AG04450 (cell line): ENCODE results near the gene CIDEC. TPM values are rescaled to one million over a fixed set of nuclear protein-coding genes. Genes with fewer than 3 reads are reported as not detected.

Experiments used
- CTCF ChIA-PET: fragments of 300-600, 350-600 bp; formaldehyde crosslinking; extraction: SDS; loops from one replicate; lab custom pipeline; 2022; ENCODE audit warnings: antibody characterized with exemption, inconsistent platforms; lab: Charles Lee
- POLR2A ChIA-PET: fragments of 350-600 bp; formaldehyde crosslinking; extraction: SDS; loops from one replicate; lab custom pipeline; 2021; ENCODE audit warnings: antibody characterized with exemption, inconsistent platforms; lab: Yijun Ruan, JAX
- DNase-seq: peaks from one replicate; pipeline ENCODE4 v3.0.0-alpha.2; 2011; ENCODE audit warnings: low read depth, low spot score
- H3K27ac ChIP-seq: one replicate; pipeline ENCODE4 v1.5.1; 2012; ENCODE audit warnings: low read depth, low read length, control low read depth
- H3K27me3 ChIP-seq: one replicate; pipeline ENCODE4 v1.6.0; 2012; ENCODE audit warnings: low read length; ENCODE audit not compliant: control insufficient read depth, insufficient read depth
- H3K4me3 ChIP-seq: 2 replicates; pipeline ENCODE4 v1.5.1; 2011; ENCODE audit warnings: mild to moderate bottlenecking, low read depth, low read length, control low read depth
- H3K9me3 ChIP-seq: 2 replicates; pipeline ENCODE4 v1.5.1; 2012; ENCODE audit warnings: low read length; ENCODE audit not compliant: control insufficient read depth, insufficient read depth
- polyA plus RNA-seq: library from polyadenylated mRNA; depleted of rRNA; stranded (reverse); fragments of >200 nt; gene quantifications from 2 replicates; pipeline ENCODE4 v1.2.3, GENCODE V29; 2011
- TF ChIP-seq, protein P1 (sequence below): IDR thresholded peaks from 2 replicates; pipeline ENCODE4 v1.5.1; 2011; ENCODE audit warnings: low read depth, low read length, control low read depth, inconsistent platforms

Gene CIDEC
- polyA plus RNA-seq, 1 experiment = not detected

- Histone ChIP-seq H3K27me3 (no peaks in the 10 kb centered on the region), H3K9me3 (no peaks in the 10 kb centered on the region), H3K4me3 (no peak overlapping the region), H3K27ac (no peak overlapping the region)
- TF ChIP-seq, protein P1, sequence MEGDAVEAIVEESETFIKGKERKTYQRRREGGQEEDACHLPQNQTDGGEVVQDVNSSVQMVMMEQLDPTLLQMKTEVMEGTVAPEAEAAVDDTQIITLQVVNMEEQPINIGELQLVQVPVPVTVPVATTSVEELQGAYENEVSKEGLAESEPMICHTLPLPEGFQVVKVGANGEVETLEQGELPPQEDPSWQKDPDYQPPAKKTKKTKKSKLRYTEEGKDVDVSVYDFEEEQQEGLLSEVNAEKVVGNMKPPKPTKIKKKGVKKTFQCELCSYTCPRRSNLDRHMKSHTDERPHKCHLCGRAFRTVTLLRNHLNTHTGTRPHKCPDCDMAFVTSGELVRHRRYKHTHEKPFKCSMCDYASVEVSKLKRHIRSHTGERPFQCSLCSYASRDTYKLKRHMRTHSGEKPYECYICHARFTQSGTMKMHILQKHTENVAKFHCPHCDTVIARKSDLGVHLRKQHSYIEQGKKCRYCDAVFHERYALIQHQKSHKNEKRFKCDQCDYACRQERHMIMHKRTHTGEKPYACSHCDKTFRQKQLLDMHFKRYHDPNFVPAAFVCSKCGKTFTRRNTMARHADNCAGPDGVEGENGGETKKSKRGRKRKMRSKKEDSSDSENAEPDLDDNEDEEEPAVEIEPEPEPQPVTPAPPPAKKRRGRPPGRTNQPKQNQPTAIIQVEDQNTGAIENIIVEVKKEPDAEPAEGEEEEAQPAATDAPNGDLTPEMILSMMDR = no peak
- ChIA-PET CTCF (no interaction called here), POLR2A (no interaction called here)
- no peak for DNase-seq
Measured at GRCh38 chr3:9909221-9910013, 29.4 kb upstream of the CIDEC start.

GRCh38 chr3:9908286-9908685, 28.2 kb upstream of the CIDEC start:
- H3K27me3 ChIP-seq = no peaks in the 10 kb centered on the region
- CTCF ChIA-PET = no interaction called here
- POLR2A ChIA-PET = no interaction called here

GRCh38 chr3:9906480-9906879, 26.4 kb upstream of the CIDEC start:
- H3K27ac ChIP-seq = no peak overlapping the region
- CTCF ChIA-PET = interaction anchor here (1.0 to 1.1 kb wide), 2 partner anchors 9 to 57 kb away, joined by 3 read pairs; no protein-coding TSS in a partner anchor

More at GRCh38 chr3:9908286-9908685, 28.2 kb upstream of the CIDEC start:
- H3K27ac ChIP-seq = no peak overlapping the region
- no peak overlapping the region for H3K4me3 ChIP-seq
- no peaks in the 10 kb centered on the region for H3K9me3 ChIP-seq
- DNase-seq = no peak
- TF ChIP-seq, protein P1 = no peak

DNA sequence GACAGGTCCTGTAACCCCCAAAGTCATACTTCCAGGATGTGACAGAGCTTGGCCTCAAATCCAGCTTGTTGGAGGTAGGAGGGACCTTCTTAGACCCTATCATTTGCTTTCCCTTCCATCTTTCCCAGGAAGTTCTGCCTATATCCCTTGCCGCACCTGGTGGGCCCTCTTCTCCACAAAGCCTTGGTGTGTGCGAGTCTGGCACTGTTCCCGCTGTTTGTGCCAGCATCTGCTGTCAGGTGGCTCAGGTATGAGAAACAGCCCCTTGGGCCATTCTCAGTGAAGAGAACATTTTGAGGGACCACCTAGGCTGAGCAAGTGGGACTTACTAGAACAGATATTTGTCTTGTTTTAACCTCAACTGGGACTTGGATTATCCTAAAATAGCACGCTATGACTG, 23.9 kb upstream of the CIDEC start:
- Histone ChIP-seq H3K27ac (no peak overlapping the region), H3K9me3 (no peaks in the 10 kb centered on the region), H3K4me3 (no peak overlapping the region), H3K27me3 (no peaks in the 10 kb centered on the region)
- TF ChIP-seq, protein P1 = no peak
- ChIA-PET POLR2A (no interaction called here), CTCF (no interaction called here)
- no peak for DNase-seq

More at GRCh38 chr3:9906480-9906879, 26.4 kb upstream of the CIDEC start:
- DNase-seq = no peak
- no peaks in the 10 kb centered on the region for H3K9me3 ChIP-seq
- TF ChIP-seq, protein P1 = no peak
- no peaks in the 10 kb centered on the region for H3K27me3 ChIP-seq
- POLR2A ChIA-PET = no interaction called here
- no peak overlapping the region for H3K4me3 ChIP-seq

DNA sequence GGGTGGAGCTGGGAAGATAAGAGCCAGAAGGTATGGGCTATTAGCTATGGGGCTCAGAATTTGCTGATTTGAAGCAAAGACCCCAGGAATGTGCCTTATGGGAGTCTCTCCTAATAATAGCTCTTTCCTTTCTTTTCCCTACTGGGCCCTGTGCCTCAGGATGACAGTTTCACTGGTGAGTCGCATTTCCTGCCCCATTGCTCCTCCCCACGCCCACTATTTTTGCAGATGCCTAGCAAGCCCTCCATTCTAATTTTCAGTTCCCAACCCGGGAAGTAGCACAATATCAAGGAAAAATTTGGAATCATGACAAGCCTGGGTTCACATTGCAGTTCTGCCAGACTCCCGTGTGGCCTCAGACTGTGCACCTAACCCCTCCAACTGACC, 23.2 kb upstream of the CIDEC start:
- peak overlapping the region; percentile 23 for H3K4me3 ChIP-seq
- ChIA-PET CTCF (interaction anchor here (0.8 to 2.7 kb wide), 2 partner anchors 29 to 54 kb away, joined by 7 to 9 read pairs; no protein-coding TSS in a partner anchor), POLR2A (interaction anchor here (1.3 kb wide), 1 partner anchor 29 kb away, joined by 6 read pairs; no protein-coding TSS in a partner anchor)

More for the DNA sequence above, 23.2 kb upstream of the CIDEC start:
- TF ChIP-seq, protein P1 = no peak
- Histone ChIP-seq H3K27ac (peak overlapping the region; percentile 63), H3K9me3 (no peaks in the 10 kb centered on the region), H3K27me3 (no peaks in the 10 kb centered on the region)
- no peak for DNase-seq
